ENCODE results near the gene DCTN2. TPM values are rescaled to one million over a fixed set of nuclear protein-coding genes. Genes with fewer than 3 reads are reported as not detected.

Gene DCTN2
- total and polyA plus RNA-seq, 8 donors = 104 to 162 (median 155) TPM

GRCh38 chr12:57528831-57529555 is 18.0 kb downstream of the DCTN2 start:
- peaks cover 11 to 22% of the 10 kb centered on the region in 2 donors for H3K4me1 ChIP-seq
- H3K27me3 ChIP-seq = no peaks in the 10 kb centered on the region
- no peaks in the 10 kb centered on the region for H3K9me3 ChIP-seq
- no peak overlapping the region for H3K4me3 ChIP-seq
- no peak for DNase-seq
- H3K27ac ChIP-seq = no peak overlapping the region
- intact Hi-C loops (cut with DNase I) = no loop called here
- TF ChIP-seq, protein P1, sequence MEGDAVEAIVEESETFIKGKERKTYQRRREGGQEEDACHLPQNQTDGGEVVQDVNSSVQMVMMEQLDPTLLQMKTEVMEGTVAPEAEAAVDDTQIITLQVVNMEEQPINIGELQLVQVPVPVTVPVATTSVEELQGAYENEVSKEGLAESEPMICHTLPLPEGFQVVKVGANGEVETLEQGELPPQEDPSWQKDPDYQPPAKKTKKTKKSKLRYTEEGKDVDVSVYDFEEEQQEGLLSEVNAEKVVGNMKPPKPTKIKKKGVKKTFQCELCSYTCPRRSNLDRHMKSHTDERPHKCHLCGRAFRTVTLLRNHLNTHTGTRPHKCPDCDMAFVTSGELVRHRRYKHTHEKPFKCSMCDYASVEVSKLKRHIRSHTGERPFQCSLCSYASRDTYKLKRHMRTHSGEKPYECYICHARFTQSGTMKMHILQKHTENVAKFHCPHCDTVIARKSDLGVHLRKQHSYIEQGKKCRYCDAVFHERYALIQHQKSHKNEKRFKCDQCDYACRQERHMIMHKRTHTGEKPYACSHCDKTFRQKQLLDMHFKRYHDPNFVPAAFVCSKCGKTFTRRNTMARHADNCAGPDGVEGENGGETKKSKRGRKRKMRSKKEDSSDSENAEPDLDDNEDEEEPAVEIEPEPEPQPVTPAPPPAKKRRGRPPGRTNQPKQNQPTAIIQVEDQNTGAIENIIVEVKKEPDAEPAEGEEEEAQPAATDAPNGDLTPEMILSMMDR (IDR thresholded peaks at IDR 0.05) = no peak
- no peak for ATAC-seq
- peaks cover 0 to 100% of the 10 kb centered on the region in 2 donors for H3K36me3 ChIP-seq

DNA sequence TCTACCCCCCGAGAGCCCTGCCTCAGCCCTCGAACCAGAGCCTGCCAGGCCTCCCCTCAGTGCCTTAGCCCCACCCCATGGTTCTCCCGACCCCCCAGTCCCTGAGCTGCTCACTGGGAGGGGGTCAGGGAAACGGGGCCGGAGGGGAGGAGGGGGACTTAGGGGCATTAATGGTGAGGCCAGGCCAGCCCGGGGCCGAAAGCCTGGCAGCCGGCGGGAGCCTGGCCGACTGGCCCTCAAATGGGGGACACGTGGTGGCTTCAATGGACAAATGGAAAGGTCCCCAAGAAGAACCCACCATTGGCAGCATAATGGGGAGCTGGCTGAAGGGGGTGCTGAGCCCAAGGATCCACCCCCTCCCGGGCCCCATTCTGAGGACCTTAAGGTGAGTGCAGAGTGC is 18.8 kb downstream of the DCTN2 start:
- Histone ChIP-seq H3K4me3 (no peak overlapping the region), H3K27ac (no peak overlapping the region), H3K9me3 (no peaks in the 10 kb centered on the region), H3K27me3 (no peaks in the 10 kb centered on the region), H3K36me3 (peaks cover 0 to 92% of the 10 kb centered on the region in 2 donors), H3K4me1 (peaks cover 16 to 30% of the 10 kb centered on the region in 2 donors)
- TF ChIP-seq, protein P1 (IDR thresholded peaks at IDR 0.05) = no peak
- DNase-seq = no peak
- no peak for ATAC-seq
- intact Hi-C loops (cut with DNase I) = no loop called here

- DNase-seq = no peak
- Histone ChIP-seq H3K9me3 (no peaks in the 10 kb centered on the region), H3K36me3 (peaks cover 0 to 82% of the 10 kb centered on the region in 2 donors), H3K4me1 (peaks cover 16 to 30% of the 10 kb centered on the region in 2 donors), H3K4me3 (no peak overlapping the region), H3K27me3 (no peaks in the 10 kb centered on the region), H3K27ac (no peak overlapping the region)
- TF ChIP-seq, protein P1 (IDR thresholded peaks at IDR 0.05) = no peak
- intact Hi-C loops (cut with DNase I) = no loop called here
- ATAC-seq = no peak
These were observed 19.8 kb downstream of the DCTN2 start for GRCh38 chr12:57527184-57527583.

- TF ChIP-seq, protein P1 (IDR thresholded peaks at IDR 0.05) = no peak
- intact Hi-C loops (cut with DNase I) = no loop called here
- Histone ChIP-seq H3K9me3 (no peaks in the 10 kb centered on the region), H3K36me3 (peaks cover 0 to 76% of the 10 kb centered on the region in 2 donors), H3K27ac (no peak overlapping the region), H3K4me1 (peaks cover 20 to 36% of the 10 kb centered on the region in 2 donors), H3K4me3 (no peak overlapping the region), H3K27me3 (no peaks in the 10 kb centered on the region)
- no peak for DNase-seq
- no peak for ATAC-seq
These were observed 20.4 kb downstream of the DCTN2 start for GRCh38 chr12:57526477-57527126.

DNA sequence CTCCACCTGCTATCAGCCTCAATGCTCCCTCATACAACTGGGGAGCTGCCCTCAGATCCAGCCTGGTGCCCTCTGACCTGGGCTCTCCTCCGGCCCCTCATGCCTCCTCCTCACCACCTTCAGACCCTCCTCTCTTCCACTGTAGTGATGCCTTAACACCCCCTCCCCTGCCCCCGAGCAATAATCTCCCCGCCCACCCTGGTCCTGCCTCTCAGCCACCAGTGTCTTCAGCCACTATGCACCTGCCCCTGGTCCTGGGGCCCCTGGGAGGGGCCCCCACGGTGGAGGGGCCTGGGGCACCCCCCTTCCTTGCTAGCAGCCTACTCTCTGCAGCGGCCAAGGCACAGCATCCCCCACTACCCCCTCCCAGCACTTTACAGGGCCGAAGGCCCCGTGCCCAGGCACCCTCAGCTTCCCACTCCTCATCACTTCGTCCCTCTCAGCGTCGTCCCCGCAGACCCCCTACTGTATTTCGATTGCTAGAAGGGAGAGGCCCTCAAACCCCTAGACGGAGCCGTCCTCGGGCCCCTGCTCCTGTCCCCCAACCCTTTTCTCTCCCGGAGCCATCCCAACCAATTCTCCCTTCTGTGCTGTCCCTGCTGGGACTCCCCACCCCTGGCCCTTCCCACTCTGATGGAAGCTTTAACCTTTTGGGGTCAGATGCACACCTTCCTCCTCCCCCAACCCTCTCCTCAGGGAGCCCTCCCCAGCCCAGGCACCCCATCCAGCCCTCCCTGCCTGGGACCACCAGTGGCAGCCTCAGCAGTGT is 21.2 kb downstream of the DCTN2 start:
- H3K4me1 ChIP-seq = peaks cover 27 to 44% of the 10 kb centered on the region in 2 donors
- H3K27ac ChIP-seq = no peak overlapping the region
- H3K27me3 ChIP-seq = no peaks in the 10 kb centered on the region
- DNase-seq (no peak), ATAC-seq (no peak)
- no peaks in the 10 kb centered on the region for H3K9me3 ChIP-seq
- H3K36me3 ChIP-seq = peaks cover 0 to 68% of the 10 kb centered on the region in 2 donors
- TF ChIP-seq, protein P1 (IDR thresholded peaks at IDR 0.05) = no peak
- intact Hi-C loops (cut with DNase I) = no loop called here
- H3K4me3 ChIP-seq = no peak overlapping the region

Measured in left lung (tissue), 10 donors.